B cell (primary cell): Measurements from ENCODE around the gene TRIM58.

Experiments
- EZH2 ChIP-seq: IDR thresholded peaks from 2 replicates; pipeline ENCODE4 v1.6.1; 2012; ENCODE audit warnings: borderline replicate concordance, low read depth, mild to moderate bottlenecking, moderate library complexity, low read length; ENCODE audit not compliant: insufficient read depth, poor library complexity, severe bottlenecking
- TF ChIP-seq, protein P1 (sequence below): fragments of 200-600 bp; IDR thresholded peaks from one replicate; pipeline ENCODE4 v1.8.0; 2022; ENCODE audit warnings: antibody characterized with exemption, mild to moderate bottlenecking

DNA sequence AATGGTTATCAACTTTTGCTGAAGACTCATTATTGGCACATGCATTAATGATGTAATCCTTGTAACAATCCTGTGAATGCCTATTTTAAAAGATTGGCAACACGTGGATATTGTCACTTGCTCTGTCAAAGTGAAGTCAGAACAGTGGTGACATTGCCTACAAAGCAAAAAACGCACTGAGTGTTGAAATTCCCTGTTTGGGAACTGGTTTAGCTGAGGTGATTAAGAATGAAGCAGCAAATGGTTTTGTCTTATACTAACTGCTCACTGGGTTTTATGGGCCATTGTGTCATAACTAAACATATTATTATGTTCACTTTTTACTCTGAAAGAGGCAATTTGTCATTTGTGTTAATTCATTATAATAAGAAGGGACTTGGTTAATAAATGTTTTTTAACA is 44.4 kb upstream of the TRIM58 start:
- TF ChIP-seq, protein P1, sequence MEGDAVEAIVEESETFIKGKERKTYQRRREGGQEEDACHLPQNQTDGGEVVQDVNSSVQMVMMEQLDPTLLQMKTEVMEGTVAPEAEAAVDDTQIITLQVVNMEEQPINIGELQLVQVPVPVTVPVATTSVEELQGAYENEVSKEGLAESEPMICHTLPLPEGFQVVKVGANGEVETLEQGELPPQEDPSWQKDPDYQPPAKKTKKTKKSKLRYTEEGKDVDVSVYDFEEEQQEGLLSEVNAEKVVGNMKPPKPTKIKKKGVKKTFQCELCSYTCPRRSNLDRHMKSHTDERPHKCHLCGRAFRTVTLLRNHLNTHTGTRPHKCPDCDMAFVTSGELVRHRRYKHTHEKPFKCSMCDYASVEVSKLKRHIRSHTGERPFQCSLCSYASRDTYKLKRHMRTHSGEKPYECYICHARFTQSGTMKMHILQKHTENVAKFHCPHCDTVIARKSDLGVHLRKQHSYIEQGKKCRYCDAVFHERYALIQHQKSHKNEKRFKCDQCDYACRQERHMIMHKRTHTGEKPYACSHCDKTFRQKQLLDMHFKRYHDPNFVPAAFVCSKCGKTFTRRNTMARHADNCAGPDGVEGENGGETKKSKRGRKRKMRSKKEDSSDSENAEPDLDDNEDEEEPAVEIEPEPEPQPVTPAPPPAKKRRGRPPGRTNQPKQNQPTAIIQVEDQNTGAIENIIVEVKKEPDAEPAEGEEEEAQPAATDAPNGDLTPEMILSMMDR, result no peak
- TF ChIP-seq EZH2, result no peak
